T-cell (primary cell): ENCODE measurements around the gene GINS2. TPM values are rescaled to one million over a fixed set of nuclear protein-coding genes. Genes with fewer than 3 reads are reported as not detected.

Source experiments
- ATAC-seq, 4 experiments: fragments of 200-7000 bp in 3 of 4; fragments of 150-1000 bp in 1 of 4; cut with Tn5 transposase; replicated peaks in 1 of 4; 1 replicate in 3 of 4; 2 replicates in 1 of 4; pipeline ENCODE4 v1.10.0; 2021; ENCODE audit warnings: moderate library complexity in 3 of 4, mild to moderate bottlenecking in 2 of 4, moderate number of reproducible peaks in 1 of 4
- CTCF ChIA-PET, 2 donors: fragments of 300-600 bp; sonication (Branson Sonifier 250); formaldehyde crosslinking; loops; one replicate each; lab custom pipeline; 2022; ENCODE audit warnings: antibody characterized with exemption in 2 of 2; lab: Charles Lee
- POLR2A ChIA-PET, 2 donors: fragments of 300-600 bp; sonication (Branson Sonifier 250); formaldehyde crosslinking; loops; one replicate each; lab custom pipeline; 2022; ENCODE audit warnings: antibody characterized with exemption in 2 of 2; lab: Charles Lee
- DNase-seq, 35 experiments: peaks; one replicate each; pipeline versions ENCODE4 v3.0.0 to v3.0.0-alpha.2; 2013 to 2023
- H3K27ac ChIP-seq: one replicate; pipeline ENCODE4 v1.5.1; 2013; ENCODE audit warnings: low read length
- H3K27me3 ChIP-seq, 2 experiments: replicated peaks in 1 of 2; 1 replicate in 1 of 2; 2 replicates in 1 of 2; pipeline versions ENCODE4 v1.6.1 to v1.7.0; 2013; ENCODE audit warnings: low read length in 1 of 2, mixed read lengths in 1 of 2; ENCODE audit not compliant: control insufficient read depth in 2 of 2, insufficient read depth in 2 of 2; ENCODE audit errors: extremely low read depth in 1 of 2
- H3K36me3 ChIP-seq, 2 donors: 1 replicate in 1 of 2; 2 replicates in 1 of 2; pipeline versions ENCODE4 v1.6.1 to v1.7.0; 2013; ENCODE audit warnings: low read length in 1 of 2; ENCODE audit not compliant: control insufficient read depth in 2 of 2, insufficient read depth in 1 of 2; ENCODE audit errors: extremely low read depth in 1 of 2
- H3K4me1 ChIP-seq, 2 experiments: 1 replicate in 1 of 2; 2 replicates in 1 of 2; pipeline versions ENCODE4 v1.6.1 to v1.7.0; 2013; ENCODE audit warnings: low read length in 2 of 2, mixed read lengths in 1 of 2; ENCODE audit not compliant: insufficient read depth in 2 of 2, control insufficient read depth in 1 of 2; ENCODE audit errors: extremely low read depth in 1 of 2
- H3K4me3 ChIP-seq, 2 donors: 1 replicate in 1 of 2; 2 replicates in 1 of 2; pipeline versions ENCODE4 v1.5.1 to v1.7.0; 2013; ENCODE audit warnings: mild to moderate bottlenecking in 2 of 2, low read length in 1 of 2, moderate library complexity in 1 of 2; ENCODE audit not compliant: control insufficient read depth in 1 of 2; ENCODE audit errors: extremely low read depth in 1 of 2
- H3K9me3 ChIP-seq: 2 replicates; pipeline ENCODE4 v1.7.0; 2013
- H3K27ac Mint-ChIP-seq, 2 donors: one replicate each; pipeline ENCODE4 v1.8.0; 2020 to 2021; ENCODE audit warnings: mild to moderate bottlenecking in 2 of 2, mixed read lengths in 2 of 2
- H3K27me3 Mint-ChIP-seq, 2 donors: one replicate each; pipeline ENCODE4 v1.8.0; 2021 to 2022; ENCODE audit warnings: mixed read lengths in 2 of 2
- H3K36me3 Mint-ChIP-seq: one replicate; pipeline ENCODE4 v1.8.0; 2021; ENCODE audit warnings: mixed read lengths
- H3K4me1 Mint-ChIP-seq, 3 donors: one replicate each; pipeline ENCODE4 v1.8.0; 2020 to 2022; ENCODE audit warnings: mixed read lengths in 3 of 3, mild to moderate bottlenecking in 1 of 3
- H3K4me3 Mint-ChIP-seq, 3 donors: one replicate each; pipeline ENCODE4 v1.8.0; 2020 to 2022; ENCODE audit warnings: mild to moderate bottlenecking in 3 of 3, mixed read lengths in 3 of 3, moderate library complexity in 3 of 3
- H3K9me3 Mint-ChIP-seq, 3 donors: one replicate each; pipeline ENCODE4 v1.8.0; 2020 to 2022; ENCODE audit warnings: mixed read lengths in 3 of 3
- WGBS: methylation state at CpG from one replicate; pipeline ENCODE4 v1.1.5; 2013; ENCODE audit warnings: missing lambda C conversion rate; ENCODE audit not compliant: insufficient coverage; 5-methylcytosine and 5-hydroxymethylcytosine counted together
- total RNA-seq, 35 experiments: library from RNA in 6 of 35; stranded (reverse) in 6 of 35; fragments of 120-200 nt in 1 of 35; gene quantifications; one replicate each; pipeline versions ENCODE4 v1.2.1 to v1.2.4 and lab custom pipeline; 2013 to 2026

GINS2 gene
- total RNA-seq, 5 donors from 2014 or later (not counting 1 experiment from before 2014, with no cell fraction given): 1.1 to 3.7 (median 1.6) TPM

DNA sequence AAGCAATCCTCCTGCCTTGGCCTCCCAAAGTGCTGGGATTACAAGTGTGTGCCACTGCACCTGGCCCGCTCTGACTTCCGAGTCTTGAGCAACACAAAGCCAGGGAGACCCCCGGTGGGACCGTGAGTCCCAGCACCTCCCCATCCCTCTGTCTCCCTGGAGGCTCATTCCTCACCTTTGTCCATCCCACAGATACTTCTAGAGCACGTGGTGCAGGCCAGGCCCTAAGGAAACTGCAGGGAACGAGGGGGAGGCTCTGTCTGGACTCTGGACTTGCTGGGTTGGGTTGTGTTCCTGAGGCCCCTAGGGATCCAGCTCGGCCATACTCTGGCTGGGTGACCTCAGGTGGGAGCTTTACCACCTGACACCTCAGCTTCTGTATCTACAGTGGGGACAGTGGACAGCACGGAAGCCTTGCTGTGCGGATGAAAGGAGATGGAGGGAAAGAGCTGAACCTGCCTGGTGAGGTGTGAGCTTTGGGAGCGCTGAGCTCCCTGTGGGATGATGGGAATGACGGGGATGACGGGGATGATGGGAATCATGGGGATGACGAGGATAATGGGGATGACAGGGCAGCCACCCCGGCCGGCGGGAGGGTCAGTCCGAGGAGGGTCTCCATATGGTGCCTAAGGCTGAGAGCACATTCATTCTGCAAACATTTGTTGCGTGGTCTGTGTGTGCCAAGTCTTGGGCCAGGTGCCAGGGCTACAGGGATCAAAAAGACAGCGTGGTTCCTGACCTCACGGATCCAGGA, 35.5 kb upstream of the GINS2 start:
- ChIA-PET POLR2A (no interaction called here), CTCF (no interaction called here)
- 82% methylated on average over 17 of the region's 20 CpGs for WGBS
- Histone ChIP-seq H3K4me3 (no peak overlapping the region), H3K4me1 (no peaks in the 10 kb centered on the region), H3K9me3 (no peaks in the 10 kb centered on the region), H3K27ac (no peak overlapping the region), H3K27me3 (peaks cover 0 to 14% of the 10 kb centered on the region in 2 experiments), H3K36me3 (no peaks in the 10 kb centered on the region)
- no peak for ATAC-seq
- no peak for DNase-seq
- Mint-ChIP-seq H3K9me3 (no peaks in the 10 kb centered on the region), H3K36me3 (peaks cover 15% of the 10 kb centered on the region), H3K27me3 (no peaks in the 10 kb centered on the region), H3K4me3 (no peak overlapping the region), H3K27ac (no peak overlapping the region), H3K4me1 (peaks cover 0 to 5% (median 0%) of the 10 kb centered on the region in 3 donors)

DNA sequence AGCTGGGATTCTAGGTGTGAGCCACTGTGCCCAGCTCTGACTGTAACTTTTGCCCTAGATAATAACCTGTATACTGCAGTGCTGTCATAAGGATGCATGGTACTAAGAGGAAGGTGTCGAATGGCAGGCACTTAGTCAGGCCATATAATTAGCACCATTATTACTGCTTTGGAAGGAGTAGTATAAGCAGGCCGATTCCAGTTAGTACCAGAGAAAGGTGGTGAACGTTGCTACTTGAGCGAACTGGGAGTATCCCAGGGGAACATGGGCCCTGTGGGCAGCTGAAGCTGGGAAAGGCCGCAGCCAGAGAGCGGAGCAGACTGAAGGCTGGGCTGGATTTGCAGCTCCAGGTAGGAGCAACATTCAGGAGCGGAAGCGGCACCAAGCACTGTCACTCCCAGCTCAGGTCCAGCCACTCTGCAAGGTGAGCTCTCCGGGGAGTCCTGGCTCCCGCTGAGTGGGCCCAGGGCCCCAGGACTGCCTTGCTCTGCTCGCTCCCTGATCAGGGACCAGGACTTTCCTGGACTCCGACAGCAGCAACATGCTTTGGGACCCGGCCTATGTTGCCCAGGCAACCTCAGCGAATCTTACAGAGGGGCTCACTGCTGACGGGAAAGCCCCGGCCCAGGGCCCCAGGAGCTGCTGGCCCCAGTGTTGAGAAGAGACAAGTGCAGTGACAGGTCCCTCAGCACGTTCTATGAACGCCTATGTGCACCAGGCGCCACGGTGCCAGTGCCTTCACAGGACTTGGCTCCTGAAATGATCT, 33.6 kb upstream of the GINS2 start:
- no peak for ATAC-seq
- 86% methylated on average over 19 of the region's 20 CpGs for WGBS
- peaks cover 5 to 7% (median 7%) of the 10 kb centered on the region in 3 donors for H3K4me1 Mint-ChIP-seq
- no peak overlapping the region for H3K27ac Mint-ChIP-seq
- no peak overlapping the region for H3K4me3 Mint-ChIP-seq
- no peak overlapping the region for H3K4me3 ChIP-seq
- H3K4me1 ChIP-seq: peaks cover 0 to 9% of the 10 kb centered on the region in 2 experiments
- H3K27me3 ChIP-seq: peaks cover 0 to 31% of the 10 kb centered on the region in 2 experiments
- peaks cover 15% of the 10 kb centered on the region for H3K36me3 Mint-ChIP-seq
- no peaks in the 10 kb centered on the region for H3K9me3 Mint-ChIP-seq
- POLR2A ChIA-PET: interaction anchor here in 1 of 2 donors (0.6 kb wide), 1 partner anchor 296 kb away, joined by 3 read pairs; no protein-coding TSS in a partner anchor
- H3K9me3 ChIP-seq: no peaks in the 10 kb centered on the region
- CTCF ChIA-PET: no interaction called here
- H3K27me3 Mint-ChIP-seq: peaks cover 0 to 2% of the 10 kb centered on the region in 2 donors
- no peak for DNase-seq
- H3K36me3 ChIP-seq: no peaks in the 10 kb centered on the region
- no peak overlapping the region for H3K27ac ChIP-seq

DNA sequence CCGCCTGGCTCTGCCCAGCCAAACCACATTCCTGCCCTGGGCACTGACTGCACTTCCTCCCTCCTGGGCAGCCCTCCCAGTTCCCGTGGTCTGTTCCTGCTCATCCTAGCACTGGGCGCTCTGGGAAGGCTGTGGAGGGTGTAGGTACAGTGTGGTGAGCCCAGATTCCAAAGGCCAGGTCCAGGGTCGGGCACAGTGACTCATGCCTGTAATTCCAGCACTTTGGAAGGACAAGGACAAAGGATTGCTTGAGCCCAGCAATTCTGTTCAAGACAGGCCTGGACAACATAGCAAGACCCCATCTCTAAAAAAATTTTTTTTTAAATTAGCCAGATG, 31.5 kb upstream of the GINS2 start:
- ChIA-PET POLR2A (interaction anchor here in 1 of 2 donors (0.7 kb wide), 1 partner anchor 49 kb away, joined by 8 read pairs; no protein-coding TSS in a partner anchor), CTCF (interaction anchor here (0.6 to 0.7 kb wide), 3 partner anchors 62 to 305 kb away, joined by 3 to 4 read pairs (median 3); no protein-coding TSS in a partner anchor)
- no peak overlapping the region for H3K4me3 Mint-ChIP-seq
- DNase-seq (no peak), ATAC-seq (no peak)
- no peaks in the 10 kb centered on the region for H3K9me3 Mint-ChIP-seq
- WGBS: no CpG with 5 or more reads among the region's 4 CpGs
- no peaks in the 10 kb centered on the region for H3K9me3 ChIP-seq
- H3K27ac Mint-ChIP-seq: no peak overlapping the region
- no peaks in the 10 kb centered on the region for H3K36me3 ChIP-seq
- peaks cover 5% of the 10 kb centered on the region for H3K36me3 Mint-ChIP-seq
- H3K4me1 Mint-ChIP-seq: peaks cover 5 to 15% (median 15%) of the 10 kb centered on the region in 3 donors
- no peak overlapping the region for H3K4me3 ChIP-seq
- peaks cover 0 to 2% of the 10 kb centered on the region in 2 donors for H3K27me3 Mint-ChIP-seq
- no peak overlapping the region for H3K27ac ChIP-seq
- H3K27me3 ChIP-seq: peaks cover 0 to 46% of the 10 kb centered on the region in 2 experiments
- H3K4me1 ChIP-seq: peaks cover 0 to 11% of the 10 kb centered on the region in 2 experiments

DNA sequence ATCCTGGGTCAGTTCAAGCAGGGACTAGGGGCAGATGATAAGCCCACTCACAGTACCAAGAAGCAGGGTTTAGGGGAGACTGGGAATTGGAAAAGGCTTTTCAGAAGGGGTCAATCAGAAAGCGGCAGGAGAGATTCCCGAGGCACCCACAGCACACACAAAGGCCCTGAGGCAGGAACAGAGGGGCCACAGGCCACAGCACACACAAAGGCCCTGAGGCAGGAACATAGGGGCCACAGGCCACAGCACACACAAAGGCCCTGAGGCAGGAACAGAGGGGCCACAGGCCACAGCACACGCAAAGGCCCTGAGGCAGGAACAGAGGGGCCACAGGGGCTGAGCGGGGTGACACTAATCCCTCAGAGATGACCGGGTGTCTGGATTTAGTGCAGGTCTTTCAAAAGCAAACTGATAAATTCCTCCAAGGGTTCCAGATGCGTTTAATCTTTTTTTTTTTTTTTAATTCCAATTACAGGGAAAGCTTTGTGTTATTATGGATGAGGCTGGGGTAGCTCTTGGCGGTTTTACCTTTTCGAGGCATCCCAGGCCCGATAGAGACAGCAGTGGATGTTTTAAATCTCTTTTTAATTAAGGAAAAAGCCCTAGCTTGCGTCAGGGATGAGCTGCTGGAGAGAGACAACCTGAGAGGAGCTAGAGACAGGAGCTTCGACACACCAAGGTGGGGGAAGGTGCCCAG, 31.0 kb upstream of the GINS2 start:
- 83% methylated on average over 6 of the region's 11 CpGs for WGBS
- Histone ChIP-seq H3K27ac (no peak overlapping the region), H3K4me1 (peaks cover 0 to 11% of the 10 kb centered on the region in 2 experiments), H3K36me3 (no peaks in the 10 kb centered on the region), H3K4me3 (no peak overlapping the region), H3K27me3 (peaks cover 0 to 48% of the 10 kb centered on the region in 2 experiments), H3K9me3 (no peaks in the 10 kb centered on the region)
- H3K36me3 Mint-ChIP-seq: peaks cover 5% of the 10 kb centered on the region
- no peak for DNase-seq
- no peak for ATAC-seq
- no peaks in the 10 kb centered on the region for H3K9me3 Mint-ChIP-seq
- CTCF ChIA-PET: interaction anchor here (0.6 to 0.7 kb wide), 3 partner anchors 62 to 305 kb away, joined by 3 to 4 read pairs (median 3); no protein-coding TSS in a partner anchor
- no peak overlapping the region for H3K27ac Mint-ChIP-seq
- POLR2A ChIA-PET: interaction anchor here in 1 of 2 donors (0.7 kb wide), 1 partner anchor 48 kb away, joined by 8 read pairs; no protein-coding TSS in a partner anchor
- peaks cover 0 to 2% of the 10 kb centered on the region in 2 donors for H3K27me3 Mint-ChIP-seq
- H3K4me1 Mint-ChIP-seq: peaks cover 5 to 18% (median 16%) of the 10 kb centered on the region in 3 donors
- no peak overlapping the region for H3K4me3 Mint-ChIP-seq

DNA sequence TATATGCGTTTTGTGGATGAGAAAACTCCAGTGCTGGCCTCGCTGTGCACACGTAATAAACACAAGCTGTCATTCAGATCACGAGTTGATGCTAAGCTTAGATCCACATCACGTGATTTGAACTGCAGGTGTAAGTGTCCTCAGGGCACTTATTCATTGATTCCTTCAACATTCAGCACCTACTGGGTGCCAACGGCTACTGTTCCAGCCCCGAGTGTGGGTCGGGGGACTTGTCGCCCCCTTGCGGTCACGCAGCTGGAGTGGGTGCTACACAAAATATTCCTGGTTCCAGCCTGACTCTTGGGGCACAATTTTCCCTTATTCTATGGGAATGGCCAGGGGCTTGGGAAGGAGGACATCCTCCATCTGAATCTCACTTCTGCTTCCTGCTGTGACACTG, 29.9 kb upstream of the GINS2 start:
- Mint-ChIP-seq H3K27ac (no peak overlapping the region), H3K4me1 (peaks cover 5 to 18% (median 16%) of the 10 kb centered on the region in 3 donors), H3K4me3 (no peak overlapping the region), H3K9me3 (no peaks in the 10 kb centered on the region), H3K27me3 (peaks cover 0 to 2% of the 10 kb centered on the region in 2 donors), H3K36me3 (no peaks in the 10 kb centered on the region)
- Histone ChIP-seq H3K36me3 (no peaks in the 10 kb centered on the region), H3K27me3 (peaks cover 0 to 48% of the 10 kb centered on the region in 2 experiments), H3K4me1 (peaks cover 0 to 11% of the 10 kb centered on the region in 2 experiments), H3K4me3 (no peak overlapping the region), H3K27ac (no peak overlapping the region), H3K9me3 (no peaks in the 10 kb centered on the region)
- ATAC-seq (no peak), DNase-seq (peak in 1 of 35 experiments; percentile 23)
- WGBS: 56% methylated on average over 6 of the region's 11 CpGs
- ChIA-PET POLR2A (no interaction called here), CTCF (interaction anchor here in 1 of 2 donors (0.6 kb wide), 1 partner anchor 12 kb away, joined by 3 read pairs; no protein-coding TSS in a partner anchor)

DNA sequence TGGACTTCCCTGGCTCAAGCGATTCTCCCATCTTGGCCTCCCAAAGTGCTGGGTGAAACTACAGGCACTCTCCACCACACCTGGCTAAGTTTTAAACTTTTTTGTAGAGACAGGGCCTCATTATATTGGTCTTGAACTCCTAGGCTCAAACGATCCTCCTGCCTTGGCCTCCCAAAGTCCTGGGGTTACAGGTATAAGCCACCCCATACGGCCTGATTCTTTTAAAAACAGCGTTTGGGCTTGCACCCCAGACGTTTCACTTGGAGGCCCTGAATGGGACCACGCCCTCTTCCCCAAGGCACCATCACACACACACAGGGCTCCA, 29.4 kb upstream of the GINS2 start:
- no peak for ATAC-seq
- WGBS: 78% methylated on average over 2 of the region's 6 CpGs
- no peak overlapping the region for H3K4me3 Mint-ChIP-seq

More for the DNA sequence above, 29.4 kb upstream of the GINS2 start:
- H3K4me1 ChIP-seq: peaks cover 0 to 11% of the 10 kb centered on the region in 2 experiments
- DNase-seq: no peak
- no peak overlapping the region for H3K27ac ChIP-seq
- Mint-ChIP-seq H3K27ac (no peak overlapping the region), H3K36me3 (no peaks in the 10 kb centered on the region), H3K27me3 (peaks cover 0 to 2% of the 10 kb centered on the region in 2 donors), H3K9me3 (no peaks in the 10 kb centered on the region), H3K4me1 (peaks cover 5 to 18% (median 16%) of the 10 kb centered on the region in 3 donors)
- POLR2A ChIA-PET: no interaction called here
- peaks cover 0 to 48% of the 10 kb centered on the region in 2 experiments for H3K27me3 ChIP-seq
- H3K36me3 ChIP-seq: no peaks in the 10 kb centered on the region
- no peaks in the 10 kb centered on the region for H3K9me3 ChIP-seq
- no peak overlapping the region for H3K4me3 ChIP-seq
- CTCF ChIA-PET: interaction anchor here in 1 of 2 donors (0.6 kb wide), 1 partner anchor 13 kb away, joined by 3 read pairs; no protein-coding TSS in a partner anchor
